K562 (cell line): ENCODE data around the gene NLGN3. TPM values are rescaled to one million over a fixed set of nuclear protein-coding genes. Genes with fewer than 3 reads are reported as not detected.

ENCODE experiments used
- ATAC-seq: fragments of 200-7000 bp; cut with Tn5 transposase; 3 replicates; pipeline ENCODE4 v1.9.1; 2020; ENCODE audit warnings: moderate library complexity
- BruUV-seq: library from RNA; stranded (reverse); fragments of 400-500 nt; replicated peaks from 2 replicates; lab custom pipeline; 2021; lab: Mats Ljungman, UMichigan
- CTCF ChIA-PET: fragments of 300-600 bp; formaldehyde crosslinking; extraction: SDS; loops from one replicate; lab custom pipeline; 2021; ENCODE audit warnings: low intra/inter-chr PET ratio; lab: Yijun Ruan, JAX
- POLR2A ChIA-PET: fragments of 300-600, 350-650 bp; sonication (Branson Sonifier 250); formaldehyde crosslinking; extraction: SDS; loops from one replicate; lab custom pipeline; 2021; ENCODE audit warnings: antibody characterized with exemption, inconsistent platforms; lab: Yijun Ruan, JAX
- DNase-seq, 4 experiments: peaks; one replicate each; pipeline versions ENCODE4 v3.0.0 to v3.0.0-alpha.2; 2011 to 2018; ENCODE audit warnings: low spot score in 3 of 4, mixed read lengths in 3 of 4; ENCODE audit errors: extremely low read depth in 1 of 4
- FAIRE-seq: peaks from 2 replicates; lab custom pipeline; 2011; peaks lifted over from hg19 to GRCh38; lab: Jason Lieb, UNC
- H2AFZ ChIP-seq: 2 replicates; pipeline ENCODE4 v1.6.0; 2011; ENCODE audit warnings: low read depth, low read length, control low read depth, inconsistent platforms
- H3K27ac ChIP-seq: fragments of 200-600 bp; 3 replicates; pipeline ENCODE4 v1.8.0; 2011; ENCODE audit warnings: low read depth, mild to moderate bottlenecking, control low read depth, inconsistent platforms, low read length, moderate library complexity, mixed read lengths; ENCODE audit errors: extremely low read depth
- H3K27me3 ChIP-seq, 2 experiments: fragments of 300-600 bp in 1 of 2; 2 replicates in 1 of 2; 3 replicates in 1 of 2; pipeline versions ENCODE4 v1.6.0 to v1.8.0; 2011; ENCODE audit warnings: inconsistent platforms in 2 of 2, low read length in 2 of 2, mild to moderate bottlenecking in 1 of 2, mixed read lengths in 1 of 2, moderate library complexity in 1 of 2; ENCODE audit not compliant: control insufficient read depth in 2 of 2, insufficient read depth in 2 of 2
- H3K36me3 ChIP-seq: fragments of 300-600 bp; 3 replicates; pipeline ENCODE4 v1.8.0; 2011; ENCODE audit warnings: mild to moderate bottlenecking, low read length, inconsistent platforms; ENCODE audit not compliant: control insufficient read depth, insufficient read depth
- H3K4me1 ChIP-seq, 2 experiments: fragments of 200-600 bp in 1 of 2; replicated peaks in 1 of 2; 2 replicates in 1 of 2; 3 replicates in 1 of 2; pipeline versions ENCODE4 v1.5.1 to v1.8.0; 2011; ENCODE audit warnings: inconsistent platforms in 2 of 2, low read length in 2 of 2, mild to moderate bottlenecking in 1 of 2, mixed read lengths in 1 of 2, moderate library complexity in 1 of 2; ENCODE audit not compliant: control insufficient read depth in 2 of 2, insufficient read depth in 2 of 2
- H3K4me2 ChIP-seq: 2 replicates; pipeline ENCODE4 v1.6.1; 2011; ENCODE audit warnings: low read length, control low read depth, inconsistent platforms, mixed read lengths; ENCODE audit not compliant: insufficient read depth
- H3K4me3 ChIP-seq: fragments of 200-600 bp; sonication (generic), shearing (Covaris generic); 2 replicates; pipeline ENCODE4 v1.5.1; 2016; ENCODE audit warnings: control low read depth, inconsistent platforms
- H3K79me2 ChIP-seq: fragments of 200-600 bp; 3 replicates; pipeline ENCODE4 v1.8.0; 2011; ENCODE audit warnings: low read length, inconsistent platforms; ENCODE audit not compliant: control insufficient read depth, insufficient read depth
- H3K9ac ChIP-seq, 2 experiments: 2 replicates each; pipeline versions ENCODE4 v1.6.0 to v1.6.1; 2011; ENCODE audit warnings: low read depth in 2 of 2, low read length in 2 of 2, control low read depth in 1 of 2, inconsistent platforms in 1 of 2, mild to moderate bottlenecking in 1 of 2, mixed read lengths in 1 of 2; ENCODE audit not compliant: insufficient read depth in 1 of 2
- H3K9me1 ChIP-seq: one replicate; pipeline ENCODE4 v1.6.0; 2011; ENCODE audit warnings: inconsistent platforms, mild to moderate bottlenecking, low read length, moderate library complexity; ENCODE audit not compliant: control insufficient read depth, insufficient read depth
- H3K9me3 ChIP-seq: replicated peaks from 2 replicates; pipeline ENCODE4 v1.5.1; 2011; ENCODE audit warnings: low read depth, low read length, inconsistent platforms; ENCODE audit not compliant: control insufficient read depth, insufficient read depth
- H4K20me1 ChIP-seq: replicated peaks from 2 replicates; pipeline ENCODE4 v1.6.1; 2011; ENCODE audit warnings: low read length, inconsistent platforms, mixed read lengths; ENCODE audit not compliant: control insufficient read depth, insufficient read depth
- CEBPZ ChIP-seq: fragments of 150-350 bp; IDR thresholded peaks from 2 replicates; pipeline ENCODE4 v1.6.1; 2014; ENCODE audit warnings: low read depth, mild to moderate bottlenecking, low read length, borderline replicate concordance
- GABPB2 ChIP-seq: fragments of 250-450 bp; sonication (Bioruptor Pico); conservative IDR thresholded peaks from 2 replicates; pipeline ENCODE4 v1.5.1; 2021; ENCODE audit warnings: mild to moderate bottlenecking
- GMEB1 ChIP-seq: fragments of 250-450 bp; sonication (Bioruptor Pico); IDR thresholded peaks from 2 replicates; pipeline ENCODE4 v1.4.0; 2020; ENCODE audit warnings: mild to moderate bottlenecking
- GTF2A2 ChIP-seq: IDR thresholded peaks from 2 replicates; pipeline ENCODE4 v1.6.1; 2016; ENCODE audit warnings: mild to moderate bottlenecking, missing genetic modification characterization, missing compliant biosample characterization
- HEY1 ChIP-seq: fragments of 250-450 bp; sonication (Bioruptor Pico); IDR thresholded peaks from 2 replicates; pipeline ENCODE4 v1.5.0; 2020; ENCODE audit warnings: mild to moderate bottlenecking, moderate library complexity, borderline replicate concordance
- HNRNPH1 ChIP-seq: fragments of 200-400 bp; formaldehyde crosslinking; optimal IDR thresholded peaks from 2 replicates; pipeline ENCODE3; 2017; ENCODE audit warnings: low read depth, mild to moderate bottlenecking, low read length, moderate library complexity
- NCOA4 ChIP-seq: fragments of 450-650 bp; IDR thresholded peaks from 2 replicates; pipeline ENCODE4 v1.6.1; 2018; ENCODE audit warnings: mild to moderate bottlenecking; ENCODE audit not compliant: partially characterized antibody
- PCBP2 ChIP-seq: fragments of 200-400 bp; formaldehyde crosslinking; IDR thresholded peaks from 2 replicates; pipeline ENCODE4 v1.6.1; 2018; ENCODE audit warnings: low read length, low read depth, mild to moderate bottlenecking, moderate library complexity; ENCODE audit not compliant: poor library complexity, severe bottlenecking
- SAFB ChIP-seq: fragments of 200-400 bp; formaldehyde crosslinking; IDR thresholded peaks from 2 replicates; pipeline ENCODE4 v1.6.1; 2017; ENCODE audit warnings: low read depth, low read length, borderline replicate concordance
- SPI1 ChIP-seq: IDR thresholded peaks from 2 replicates; pipeline ENCODE4 v1.6.1; 2011; ENCODE audit warnings: low read depth, low read length, control low read depth, borderline replicate concordance
- STAG1 ChIP-seq: sonication (generic); formaldehyde crosslinking; IDR thresholded peaks from 2 replicates; pipeline ENCODE4 v1.5.0; 2020; ENCODE audit warnings: missing genetic modification reagents, borderline replicate concordance
- ZNF707 ChIP-seq: fragments of 250-450 bp; sonication (Bioruptor Pico); conservative IDR thresholded peaks from 2 replicates; pipeline ENCODE4 v1.8.0; 2022; ENCODE audit warnings: inconsistent platforms, mild to moderate bottlenecking, moderate library complexity
- WGBS: fragments of 100-300 bp; shearing (Covaris generic); methylation state at CpG from one replicate; pipeline ENCODE4 v1.1.6; 2016; ENCODE audit warnings: low coverage, mixed read lengths; ENCODE audit not compliant: insufficient coverage; ENCODE audit errors: missing lambda C conversion rate; 5-methylcytosine and 5-hydroxymethylcytosine counted together
- in situ Hi-C: fragments of 300-500 bp; cut with MboI; formaldehyde crosslinking; loops from 4 replicates; pipeline ENCODE4 v1.15.0; 2018; ENCODE audit warnings: inconsistent platforms, mixed read lengths
- intact Hi-C: fragments of 100-400 bp; cut with micrococcal nuclease; formaldehyde crosslinking; loops from 2 replicates; pipeline ENCODE4 v1.14.2; 2022
- polyA plus RNA-seq, 8 experiments: library from polyadenylated mRNA; depleted of rRNA in 4 of 8; stranded (reverse) in 5 of 8; unstranded in 3 of 8; fragments of >200 nt; fragmentation: Nextera tagmentation in 2 of 8; fragmentation: Illumina TruSeq in 1 of 8; extraction: Ambion mirVana in 2 of 8; extraction: Trizol in 1 of 8; gene quantifications; 2 replicates each; pipeline versions ENCODE4 v1.2.1 to v1.2.3, GENCODE V29; 2011 to 2014; ENCODE audit warnings: inconsistent platforms in 1 of 8, missing spikeins in 1 of 8
- total RNA-seq, 7 experiments: library from RNA; depleted of rRNA in 6 of 7; stranded (reverse); fragments of >200 nt in 6 of 7; fragmentation: Illumina TruSeq in 2 of 7; extraction: Trizol in 2 of 7; gene quantifications; 2 replicates each; pipeline versions ENCODE4 v1.2.1 to v1.2.3, GENCODE V29; 2011 to 2021; ENCODE audit warnings: low replicate concordance in 1 of 7
- TF ChIP-seq, protein P1 (sequence below): fragments of 250-450 bp; sonication (Bioruptor Pico); IDR thresholded peaks from 2 replicates; pipeline ENCODE4 v1.4.0; 2020; ENCODE audit warnings: mild to moderate bottlenecking, moderate library complexity

Gene NLGN3
- total and polyA plus RNA-seq, 9 of the 15 experiments (the other 6 are each of a cell fraction or from before 2014, with no cell fraction given), result 0.03 to 0.86 (median 0.25) TPM

DNA sequence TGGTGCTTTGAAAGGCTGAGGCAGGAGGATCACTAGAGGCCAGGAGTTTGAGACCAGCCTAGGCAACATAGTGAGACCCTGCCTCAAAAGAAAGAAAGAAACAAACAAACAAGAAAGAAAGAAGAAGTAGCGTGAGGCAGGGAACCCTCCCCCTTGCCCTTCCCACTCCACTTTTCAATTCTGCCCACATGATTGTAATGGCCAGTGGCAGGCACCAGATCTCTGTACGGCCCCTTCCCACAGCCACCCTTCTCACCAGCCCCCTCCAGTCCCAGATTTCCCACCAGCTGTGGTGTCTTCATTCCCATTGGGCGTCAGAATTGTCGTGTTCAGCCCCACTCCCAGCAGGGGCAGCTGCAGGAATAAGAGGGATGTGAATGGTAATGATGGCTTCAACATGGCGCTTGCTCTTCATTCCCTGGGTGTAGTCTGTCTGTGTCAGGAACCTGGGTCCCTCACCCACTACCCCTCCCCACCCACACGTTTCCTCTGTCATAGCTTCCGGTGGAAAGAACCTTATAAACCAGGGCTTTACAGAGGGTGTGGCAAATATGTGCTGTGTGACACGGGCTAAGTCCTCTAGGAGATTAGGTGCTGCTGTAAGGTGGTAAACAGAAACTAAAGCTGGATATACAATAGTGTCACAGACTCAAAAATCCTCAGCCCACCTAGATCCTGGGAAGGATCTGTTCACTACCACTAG, 33.3 kb upstream of the NLGN3 start, which contains the start of gene IL2RG:
Gene IL2RG, minus strand, starts transcription at position 437 of the 703 bp plus-strand sequence. Its CDS starts 38 bp downstream, at position 399.
- H2AFZ ChIP-seq, result peak within 1 kb of the TSS; percentile 94
- H3K27ac ChIP-seq, result peak within 1 kb of the TSS; percentile 65
- TF ChIP-seq HEY1 (CRISPR knock-in tag) (no peak), HNRNPH1 (no peak), STAG1 (CRISPR knock-in tag) (no peak), PCBP2 (no peak), CEBPZ (no peak), NCOA4 (no peak), GTF2A2 (no peak), ZNF707 (no peak), SAFB (no peak), GMEB1 (CRISPR knock-in tag) (no peak), SPI1 (no peak), GABPB2 (no peak)
- TF ChIP-seq, protein P1, sequence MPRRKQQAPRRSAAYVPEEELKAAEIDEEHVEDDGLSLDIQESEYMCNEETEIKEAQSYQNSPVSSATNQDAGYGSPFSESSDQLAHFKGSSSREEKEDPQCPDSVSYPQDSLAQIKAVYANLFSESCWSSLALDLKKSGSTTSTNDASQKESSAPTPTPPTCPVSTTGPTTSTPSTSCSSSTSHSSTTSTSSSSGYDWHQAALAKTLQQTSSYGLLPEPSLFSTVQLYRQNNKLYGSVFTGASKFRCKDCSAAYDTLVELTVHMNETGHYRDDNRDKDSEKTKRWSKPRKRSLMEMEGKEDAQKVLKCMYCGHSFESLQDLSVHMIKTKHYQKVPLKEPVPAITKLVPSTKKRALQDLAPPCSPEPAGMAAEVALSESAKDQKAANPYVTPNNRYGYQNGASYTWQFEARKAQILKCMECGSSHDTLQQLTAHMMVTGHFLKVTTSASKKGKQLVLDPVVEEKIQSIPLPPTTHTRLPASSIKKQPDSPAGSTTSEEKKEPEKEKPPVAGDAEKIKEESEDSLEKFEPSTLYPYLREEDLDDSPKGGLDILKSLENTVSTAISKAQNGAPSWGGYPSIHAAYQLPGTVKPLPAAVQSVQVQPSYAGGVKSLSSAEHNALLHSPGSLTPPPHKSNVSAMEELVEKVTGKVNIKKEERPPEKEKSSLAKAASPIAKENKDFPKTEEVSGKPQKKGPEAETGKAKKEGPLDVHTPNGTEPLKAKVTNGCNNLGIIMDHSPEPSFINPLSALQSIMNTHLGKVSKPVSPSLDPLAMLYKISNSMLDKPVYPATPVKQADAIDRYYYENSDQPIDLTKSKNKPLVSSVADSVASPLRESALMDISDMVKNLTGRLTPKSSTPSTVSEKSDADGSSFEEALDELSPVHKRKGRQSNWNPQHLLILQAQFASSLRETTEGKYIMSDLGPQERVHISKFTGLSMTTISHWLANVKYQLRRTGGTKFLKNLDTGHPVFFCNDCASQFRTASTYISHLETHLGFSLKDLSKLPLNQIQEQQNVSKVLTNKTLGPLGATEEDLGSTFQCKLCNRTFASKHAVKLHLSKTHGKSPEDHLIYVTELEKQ (CRISPR knock-in tag), result no peak

More for the DNA sequence above, 33.3 kb upstream of the NLGN3 start, which contains the start of gene IL2RG:
- Histone ChIP-seq H3K9ac (peak within 1 kb of the TSS; percentile 63 to 72; a peak in 3 of 4 replicates), H3K79me2 (peaks cover 7% of the 10 kb centered on the region; the same call in 2 of the 3 replicates), H3K36me3 (no peaks in the 10 kb centered on the region), H3K4me2 (peak within 1 kb of the TSS; percentile 88), H3K4me3 (peak within 1 kb of the TSS; percentile 34), H3K4me1 (peaks cover 26 to 56% of the 10 kb centered on the region in 2 experiments), H4K20me1 (no peaks in the 10 kb centered on the region), H3K27me3 (no peaks in the 10 kb centered on the region), H3K9me1 (no peaks in the 10 kb centered on the region), H3K9me3 (no peaks in the 10 kb centered on the region)
- in situ Hi-C loops, result no loop called here
- ChIA-PET POLR2A (interaction anchor here (0.7 kb wide), 2 partner anchors 9 to 10 kb away, joined by 3 read pairs; no protein-coding TSS in a partner anchor), CTCF (no interaction called here)
- intact Hi-C loops, result no loop called here
- WGBS, result 14% methylated on average over 6 of the region's 8 CpGs
- DNase-seq, result peak; percentile 45 to 67 (median 52)
- peak; percentile 66 for FAIRE-seq
- ATAC-seq, result peak; percentile 56
- TSS peak; percentile 66 for BruUV-seq
